H1 (cell line): Measurements from ENCODE around the gene TFR2. TPM values are rescaled to one million over a fixed set of nuclear protein-coding genes. Genes with fewer than 3 reads are reported as not detected.

Source experiments
- CTCF ChIA-PET: fragments of 300-600 bp; sonication (Branson Sonifier 250); formaldehyde crosslinking; loops from one replicate; lab custom pipeline; 2021; ENCODE audit not compliant: partially characterized antibody; lab: Charles Lee
- POLR2A ChIA-PET: fragments of 300-600 bp; sonication (Branson Sonifier 250); formaldehyde crosslinking; loops from one replicate; lab custom pipeline; 2021; ENCODE audit warnings: inconsistent platforms; ENCODE audit not compliant: partially characterized antibody; lab: Charles Lee
- DNase-seq, 2 experiments: peaks; one replicate each; pipeline versions ENCODE4 v3.0.0 to v3.0.0-alpha.2; 2010 to 2022; ENCODE audit warnings: low spot score in 2 of 2, low read depth in 1 of 2, mixed read lengths in 1 of 2
- FAIRE-seq: peaks from 2 replicates; lab custom pipeline; 2011; peaks lifted over from hg19 to GRCh38; lab: Jason Lieb, UNC
- H2AFZ ChIP-seq: 2 replicates; pipeline ENCODE4 v1.8.1; 2012; ENCODE audit warnings: low read length, inconsistent platforms
- H2AK5ac ChIP-seq: 2 replicates; pipeline ENCODE4 v1.6.1; 2013; ENCODE audit warnings: low read depth, low read length
- H2BK120ac ChIP-seq: replicated peaks from 2 replicates; pipeline ENCODE3; 2013; ENCODE audit warnings: low read depth, low read length, inconsistent platforms
- H2BK12ac ChIP-seq: 2 replicates; pipeline ENCODE4 v1.6.1; 2013; ENCODE audit warnings: low read depth, low read length
- H2BK15ac ChIP-seq: 2 replicates; pipeline ENCODE4 v1.6.1; 2013; ENCODE audit warnings: low read length
- H2BK20ac ChIP-seq: 2 replicates; pipeline ENCODE4 v1.6.1; 2013; ENCODE audit warnings: low read length
- H2BK5ac ChIP-seq: 2 replicates; pipeline ENCODE4 v1.6.1; 2013; ENCODE audit warnings: low read depth, low read length
- H3K14ac ChIP-seq: 2 replicates; pipeline ENCODE4 v1.6.1; 2013; ENCODE audit warnings: inconsistent platforms; ENCODE audit not compliant: insufficient read length
- H3K18ac ChIP-seq: 2 replicates; pipeline ENCODE4 v1.6.1; 2013; ENCODE audit warnings: low read length; ENCODE audit errors: extremely low read depth
- H3K23ac ChIP-seq: 2 replicates; pipeline ENCODE4 v1.6.1; 2013; ENCODE audit warnings: inconsistent platforms; ENCODE audit not compliant: insufficient read length
- H3K23me2 ChIP-seq: 2 replicates; pipeline ENCODE4 v1.6.1; 2013; ENCODE audit warnings: low read depth, low read length
- H3K27ac ChIP-seq: 2 replicates; pipeline ENCODE4 v1.6.1; 2011; ENCODE audit warnings: low read depth, low read length, inconsistent platforms
- H3K27me3 ChIP-seq, 4 experiments: replicated peaks in 1 of 4; 1 replicate in 1 of 4; 2 replicates in 3 of 4; pipeline versions ENCODE4 v1.6.1 to v1.8.1; 2011 to 2013; ENCODE audit warnings: low read length in 3 of 4, mild to moderate bottlenecking in 3 of 4, inconsistent platforms in 2 of 4, mixed read lengths in 2 of 4, moderate library complexity in 1 of 4; ENCODE audit not compliant: control insufficient read depth in 3 of 4, insufficient read depth in 3 of 4; ENCODE audit errors: extremely low read depth in 1 of 4
- H3K36me3 ChIP-seq, 4 experiments: 2 replicates each; pipeline versions ENCODE4 v1.6.1 to v1.8.1; 2011 to 2013; ENCODE audit warnings: mild to moderate bottlenecking in 4 of 4, low read length in 3 of 4, moderate library complexity in 2 of 4, control low read depth in 1 of 4, inconsistent platforms in 1 of 4; ENCODE audit not compliant: insufficient read depth in 4 of 4, control insufficient read depth in 2 of 4
- H3K4ac ChIP-seq: replicated peaks from 2 replicates; pipeline ENCODE3; 2013; ENCODE audit warnings: low read length, low read depth, mixed read lengths, inconsistent platforms; ENCODE audit not compliant: insufficient read length
- H3K4me1 ChIP-seq, 4 experiments: replicated peaks in 1 of 4; 1 replicate in 1 of 4; 2 replicates in 3 of 4; pipeline versions ENCODE4 v1.6.1 to v1.8.1; 2011 to 2013; ENCODE audit warnings: low read length in 3 of 4, inconsistent platforms in 2 of 4, mixed read lengths in 1 of 4; ENCODE audit not compliant: insufficient read depth in 4 of 4, control insufficient read depth in 3 of 4
- H3K4me2 ChIP-seq, 2 experiments: 2 replicates each; pipeline versions ENCODE4 v1.6.1 to v1.8.1; 2011 to 2013; ENCODE audit warnings: low read depth in 2 of 2, low read length in 2 of 2, control low read depth in 1 of 2, inconsistent platforms in 1 of 2, mild to moderate bottlenecking in 1 of 2; ENCODE audit not compliant: insufficient read depth in 1 of 2
- H3K4me3 ChIP-seq, 4 experiments: fragments of 200-600, 300-600 bp in 1 of 4; sonication (generic), shearing (Covaris generic), sonication (Bioruptor Twin) in 1 of 4; 2 replicates each; pipeline versions ENCODE4 v1.5.1 to v1.8.1; 2011 to 2016; ENCODE audit warnings: low read length in 4 of 4, low read depth in 3 of 4, control low read depth in 2 of 4, inconsistent platforms in 2 of 4, mild to moderate bottlenecking in 2 of 4, mixed read lengths in 1 of 4, moderate library complexity in 1 of 4; ENCODE audit not compliant: insufficient read depth in 2 of 4; ENCODE audit errors: extremely low read depth in 1 of 4
- H3K56ac ChIP-seq: replicated peaks from 2 replicates; pipeline ENCODE3; 2013; ENCODE audit warnings: low read depth, mild to moderate bottlenecking, mixed read lengths, low read length, inconsistent platforms; ENCODE audit not compliant: insufficient read length
- H3K79me1 ChIP-seq: 2 replicates; pipeline ENCODE4 v1.6.1; 2013; ENCODE audit warnings: low read depth, low read length, control low read depth
- H3K79me2 ChIP-seq, 2 experiments: 2 replicates each; pipeline versions ENCODE4 v1.6.1 to v1.8.1; 2012 to 2013; ENCODE audit warnings: low read length in 2 of 2, mild to moderate bottlenecking in 2 of 2, inconsistent platforms in 1 of 2; ENCODE audit not compliant: insufficient read depth in 2 of 2, control insufficient read depth in 1 of 2
- H3K9ac ChIP-seq, 4 experiments: replicated peaks in 1 of 4; 1 replicate in 1 of 4; 2 replicates in 3 of 4; pipeline versions ENCODE4 v1.6.1 to v1.8.1; 2011 to 2013; ENCODE audit warnings: low read depth in 3 of 4, low read length in 3 of 4, control low read depth in 2 of 4, mild to moderate bottlenecking in 2 of 4, moderate library complexity in 2 of 4, inconsistent platforms in 1 of 4; ENCODE audit errors: extremely low read depth in 1 of 4
- H3K9me3 ChIP-seq, 2 experiments: 2 replicates each; pipeline versions ENCODE4 v1.6.1 to v1.8.1; 2012 to 2013; ENCODE audit warnings: mild to moderate bottlenecking in 2 of 2, moderate library complexity in 2 of 2, control low read depth in 1 of 2, inconsistent platforms in 1 of 2, low read depth in 1 of 2, low read length in 1 of 2, mixed read lengths in 1 of 2; ENCODE audit not compliant: insufficient read depth in 2 of 2
- H4K20me1 ChIP-seq, 2 experiments: replicated peaks in 1 of 2; 2 replicates each; pipeline versions ENCODE3 to v1.8.1; 2011 to 2013; ENCODE audit warnings: inconsistent platforms in 2 of 2, low read length in 2 of 2, mild to moderate bottlenecking in 1 of 2; ENCODE audit not compliant: insufficient read depth in 2 of 2, control insufficient read depth in 1 of 2
- H4K5ac ChIP-seq: 2 replicates; pipeline ENCODE4 v1.6.1; 2013; ENCODE audit warnings: low read length, low read depth, mixed read lengths, inconsistent platforms; ENCODE audit not compliant: insufficient read length
- H4K8ac ChIP-seq: 2 replicates; pipeline ENCODE4 v1.8.0; 2013; ENCODE audit warnings: mild to moderate bottlenecking, moderate library complexity, low read length, inconsistent platforms; ENCODE audit not compliant: insufficient read depth; ENCODE audit errors: extremely low read depth
- H4K91ac ChIP-seq: replicated peaks from 2 replicates; pipeline ENCODE3; 2013; ENCODE audit warnings: low read length, mixed read lengths, inconsistent platforms; ENCODE audit not compliant: insufficient read length
- BACH1 ChIP-seq: IDR thresholded peaks from 2 replicates; pipeline ENCODE4 v1.6.1; 2012; ENCODE audit warnings: low read length, improper control_type of control experiment
- BCL11A ChIP-seq, 2 experiments: IDR thresholded peaks; one replicate each; pipeline ENCODE4 v1.6.1; 2011; ENCODE audit warnings: low read depth in 2 of 2, low read length in 2 of 2, mild to moderate bottlenecking in 2 of 2
- WGBS, 2 experiments: shearing (Covaris generic) in 1 of 2; methylation state at CpG; one replicate each; pipeline versions ENCODE4 v1.1.6 to v1.1.7; 2013 to 2015; ENCODE audit warnings: low lambda C conversion rate in 2 of 2, mixed read lengths in 2 of 2, inconsistent platforms in 1 of 2, low coverage in 1 of 2, missing lambda C conversion rate in 1 of 2; ENCODE audit not compliant: insufficient replicate concordance in 2 of 2, insufficient coverage in 1 of 2, insufficient read length in 1 of 2; ENCODE audit errors: extremely low coverage in 1 of 2, missing lambda C conversion rate in 1 of 2; 5-methylcytosine and 5-hydroxymethylcytosine counted together
- polyA plus RNA-seq, 7 experiments: library from polyadenylated mRNA; depleted of rRNA in 3 of 7; stranded (reverse) in 5 of 7; unstranded in 2 of 7; fragments of >200 nt in 5 of 7; fragments of 200-250 nt in 2 of 7; gene quantifications; 1 replicate in 5 of 7; 2 replicates in 1 of 7; 4 replicates in 1 of 7; pipeline versions ENCODE4 v1.2.1 to v1.2.3, GENCODE V29; 2011 to 2013; ENCODE audit warnings: missing spikeins in 2 of 7, mixed read lengths in 2 of 7
- total RNA-seq: library from RNA; stranded (reverse); fragmentation: NEBNext Ultra II Directional; extraction: Animal tissue kit (Norgen Biotek cat#: 25700); gene quantifications from 2 replicates; pipeline ENCODE4 v1.2.1, GENCODE V29; 2021

TFR2 gene
- total and polyA plus RNA-seq, 2 of the 8 experiments (the other 6 are each of a cell fraction or from before 2014, with no cell fraction given) = 4.6 to 5.7 TPM

DNA sequence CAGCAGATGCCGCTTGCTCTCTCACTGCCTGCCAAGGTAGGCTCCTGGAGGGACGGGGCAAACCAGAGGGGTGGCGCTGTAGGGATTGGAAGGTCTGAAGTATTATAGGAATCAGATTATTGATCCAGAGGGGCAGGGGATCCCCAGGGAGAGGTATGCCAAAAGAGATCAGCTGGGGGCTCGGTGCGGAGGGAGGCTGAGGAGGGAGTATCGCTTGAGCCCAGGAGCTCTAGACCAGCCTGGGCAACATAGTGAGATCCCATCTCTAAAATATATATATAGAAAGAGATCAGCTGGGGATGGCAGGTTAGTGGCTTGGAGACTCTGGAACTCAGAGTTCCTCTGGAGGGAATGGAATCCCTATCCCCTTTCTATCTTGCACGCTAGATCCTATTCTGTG is 46.2 kb downstream of the TFR2 start:
- Histone ChIP-seq H3K23me2 (no peaks in the 10 kb centered on the region), H3K36me3 (peaks cover 0 to 6% (median 3%) of the 10 kb centered on the region in 4 experiments; a peak in 4 of 8 replicates), H3K4ac (no peak overlapping the region), H3K4me1 (peaks cover 0 to 4% (median under 1%) of the 10 kb centered on the region in 4 experiments; a peak in 1 of 7 replicates), H2BK12ac (no peak overlapping the region), H4K91ac (no peak overlapping the region), H2AFZ (no peak overlapping the region), H3K9ac (no peak overlapping the region), H2BK15ac (no peak overlapping the region), H2BK5ac (no peak overlapping the region), H4K5ac (no peak overlapping the region), H3K79me1 (no peaks in the 10 kb centered on the region), H3K4me3 (no peak overlapping the region), H2AK5ac (no peak overlapping the region), H4K20me1 (peaks cover 0 to 7% of the 10 kb centered on the region in 2 experiments), H3K23ac (no peak overlapping the region), H4K8ac (no peak overlapping the region), H3K18ac (no peak overlapping the region), H3K9me3 (no peaks in the 10 kb centered on the region), H2BK20ac (no peak overlapping the region), H3K14ac (no peak overlapping the region), H2BK120ac (no peak overlapping the region), H3K79me2 (no peaks in the 10 kb centered on the region), H3K27me3 (peaks cover 0 to 2% (median under 1%) of the 10 kb centered on the region in 4 experiments; a peak in 4 of 7 replicates), H3K27ac (no peak overlapping the region), H3K56ac (no peak overlapping the region), H3K4me2 (no peak overlapping the region)
- FAIRE-seq (no peak), DNase-seq (no peak)
- WGBS, 2 experiments = 92% methylated on average over 7 of the region's 7 CpGs; no CpG with 5 or more reads in 1 of the 2 experiments
- no peak for TF ChIP-seq BCL11A (IDR thresholded peaks at IDR 0.05; ENCODE audit: low read depth in 2 of 2, low read length in 2 of 2)
- TF ChIP-seq BACH1 = no peak
- CTCF ChIA-PET = interaction anchor here (0.8 to 1.4 kb wide), 5 partner anchors 24 to 186 kb away, joined by 3 to 4 read pairs (median 4); no protein-coding TSS in a partner anchor
- POLR2A ChIA-PET = interaction anchor here (1.2 to 6.6 kb wide), 6 partner anchors 8 to 166 kb away, joined by 4 to 67 read pairs (median 6); partner anchors contain the start of genes FBXO24, LRCH4, MEPCE and ZCWPW1
